Chondrocyte (in vitro differentiated cells): ENCODE measurements around the gene TEKT5. TPM values are rescaled to one million over a fixed set of nuclear protein-coding genes. Genes with fewer than 3 reads are reported as not detected.

Experiments used
- DNase-seq: peaks from one replicate; pipeline ENCODE4 v3.0.0; 2021; ENCODE audit warnings: mixed read lengths, low spot score
- H3K27ac Mint-ChIP-seq: one replicate; pipeline ENCODE4 v1.8.0; 2021; ENCODE audit warnings: mild to moderate bottlenecking, moderate library complexity, mixed read lengths; ENCODE audit not compliant: unreplicated experiment
- H3K27me3 Mint-ChIP-seq: 2 replicates; pipeline ENCODE4 v1.8.0; 2021; ENCODE audit warnings: low read depth, mixed read lengths
- H3K36me3 Mint-ChIP-seq: 2 replicates; pipeline ENCODE4 v1.8.0; 2021; ENCODE audit warnings: low read depth, mixed read lengths
- H3K4me1 Mint-ChIP-seq: 2 replicates; pipeline ENCODE4 v1.8.0; 2021; ENCODE audit warnings: low read depth, mild to moderate bottlenecking, mixed read lengths
- H3K4me3 Mint-ChIP-seq: one replicate; pipeline ENCODE4 v1.8.0; 2021; ENCODE audit warnings: mild to moderate bottlenecking, moderate library complexity, mixed read lengths; ENCODE audit not compliant: unreplicated experiment
- H3K9me3 Mint-ChIP-seq: 2 replicates; pipeline ENCODE4 v1.8.0; 2021; ENCODE audit warnings: low read depth, mixed read lengths
- total RNA-seq: library from RNA; stranded (reverse); gene quantifications from 3 replicates; pipeline ENCODE4 v1.2.1, GENCODE V29; 2021
- TF ChIP-seq, protein P1 (sequence below): fragments of 200-600 bp; sonication (generic); IDR thresholded peaks from 2 replicates; pipeline ENCODE4 v1.5.0; 2021; ENCODE audit warnings: antibody characterized with exemption, mild to moderate bottlenecking, moderate library complexity

TEKT5 gene
- total RNA-seq, 1 donor from 2014 or later = not detected

GRCh38 chr16:10609402-10609774 lies 85.3 kb downstream of the TEKT5 start:
- no peak overlapping the region for H3K4me3 Mint-ChIP-seq

DNA sequence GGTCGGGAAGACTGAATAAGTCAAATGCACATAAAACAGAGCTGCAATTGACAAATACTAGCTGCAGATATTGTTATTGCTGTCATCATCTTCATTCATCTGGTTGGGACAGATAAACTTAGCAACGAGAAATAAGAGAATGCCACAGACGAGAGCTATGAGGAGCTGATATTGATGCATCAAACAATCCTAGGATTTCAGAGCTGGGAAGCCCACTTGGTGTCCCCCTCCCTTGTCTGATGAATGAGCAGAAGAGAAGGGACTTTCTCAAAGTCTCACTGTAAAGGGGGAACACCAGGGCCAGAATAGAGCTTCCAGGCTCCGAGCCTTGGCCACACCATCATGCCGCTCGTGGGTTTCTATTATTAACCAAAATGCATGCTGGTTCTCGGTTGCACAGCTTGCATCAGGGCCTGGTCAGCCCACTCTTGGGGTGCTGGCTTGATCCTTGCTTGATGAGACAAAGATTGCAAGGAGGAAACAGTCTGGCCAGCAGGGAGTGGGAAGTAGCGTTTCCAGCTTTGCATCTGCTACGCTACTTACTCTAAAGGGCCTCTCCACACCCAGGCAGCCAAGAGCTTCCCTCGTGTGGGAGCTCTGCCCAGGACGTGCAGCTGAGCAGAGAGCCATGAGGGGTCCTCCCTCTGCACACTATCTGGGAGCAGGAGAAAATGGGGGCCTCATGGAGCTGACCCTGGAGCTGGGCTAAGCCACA lies 85.9 kb downstream of the TEKT5 start:
- H3K27ac Mint-ChIP-seq = no peak overlapping the region
- DNase-seq = no peak
- peaks cover 17% of the 10 kb centered on the region for H3K27me3 Mint-ChIP-seq
- H3K4me1 Mint-ChIP-seq = peaks cover 3% of the 10 kb centered on the region
- no peaks in the 10 kb centered on the region for H3K36me3 Mint-ChIP-seq
- TF ChIP-seq, protein P1, sequence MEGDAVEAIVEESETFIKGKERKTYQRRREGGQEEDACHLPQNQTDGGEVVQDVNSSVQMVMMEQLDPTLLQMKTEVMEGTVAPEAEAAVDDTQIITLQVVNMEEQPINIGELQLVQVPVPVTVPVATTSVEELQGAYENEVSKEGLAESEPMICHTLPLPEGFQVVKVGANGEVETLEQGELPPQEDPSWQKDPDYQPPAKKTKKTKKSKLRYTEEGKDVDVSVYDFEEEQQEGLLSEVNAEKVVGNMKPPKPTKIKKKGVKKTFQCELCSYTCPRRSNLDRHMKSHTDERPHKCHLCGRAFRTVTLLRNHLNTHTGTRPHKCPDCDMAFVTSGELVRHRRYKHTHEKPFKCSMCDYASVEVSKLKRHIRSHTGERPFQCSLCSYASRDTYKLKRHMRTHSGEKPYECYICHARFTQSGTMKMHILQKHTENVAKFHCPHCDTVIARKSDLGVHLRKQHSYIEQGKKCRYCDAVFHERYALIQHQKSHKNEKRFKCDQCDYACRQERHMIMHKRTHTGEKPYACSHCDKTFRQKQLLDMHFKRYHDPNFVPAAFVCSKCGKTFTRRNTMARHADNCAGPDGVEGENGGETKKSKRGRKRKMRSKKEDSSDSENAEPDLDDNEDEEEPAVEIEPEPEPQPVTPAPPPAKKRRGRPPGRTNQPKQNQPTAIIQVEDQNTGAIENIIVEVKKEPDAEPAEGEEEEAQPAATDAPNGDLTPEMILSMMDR = no peak
- no peak overlapping the region for H3K4me3 Mint-ChIP-seq
- H3K9me3 Mint-ChIP-seq = peaks cover 1% of the 10 kb centered on the region

More at GRCh38 chr16:10609402-10609774, 85.3 kb downstream of the TEKT5 start:
- TF ChIP-seq, protein P1 = no peak
- no peaks in the 10 kb centered on the region for H3K36me3 Mint-ChIP-seq
- H3K27ac Mint-ChIP-seq = no peak overlapping the region
- no peak for DNase-seq
- H3K27me3 Mint-ChIP-seq = peaks cover 19% of the 10 kb centered on the region
- H3K4me1 Mint-ChIP-seq = peaks cover 3% of the 10 kb centered on the region
- H3K9me3 Mint-ChIP-seq = no peaks in the 10 kb centered on the region

GRCh38 chr16:10607157-10607556 lies 87.6 kb downstream of the TEKT5 start:
- H3K4me1 Mint-ChIP-seq = peaks cover 3% of the 10 kb centered on the region

GRCh38 chr16:10606607-10607006 lies 88.1 kb downstream of the TEKT5 start:
- peaks cover 4% of the 10 kb centered on the region for H3K9me3 Mint-ChIP-seq
- H3K4me3 Mint-ChIP-seq = no peak overlapping the region

More at GRCh38 chr16:10607157-10607556, 87.6 kb downstream of the TEKT5 start:
- Mint-ChIP-seq H3K36me3 (no peaks in the 10 kb centered on the region), H3K4me3 (no peak overlapping the region), H3K9me3 (peaks cover 4% of the 10 kb centered on the region), H3K27me3 (peaks cover 24% of the 10 kb centered on the region), H3K27ac (no peak overlapping the region)
- no peak for DNase-seq
- TF ChIP-seq, protein P1 = no peak

GRCh38 chr16:10605636-10606035 lies 89.1 kb downstream of the TEKT5 start:
- no peak overlapping the region for H3K4me3 Mint-ChIP-seq

More at GRCh38 chr16:10606607-10607006, 88.1 kb downstream of the TEKT5 start:
- no peak for DNase-seq
- H3K27ac Mint-ChIP-seq = no peak overlapping the region
- H3K27me3 Mint-ChIP-seq = peaks cover 23% of the 10 kb centered on the region
- H3K36me3 Mint-ChIP-seq = no peaks in the 10 kb centered on the region
- peaks cover 3% of the 10 kb centered on the region for H3K4me1 Mint-ChIP-seq
- TF ChIP-seq, protein P1 = no peak

More at GRCh38 chr16:10605636-10606035, 89.1 kb downstream of the TEKT5 start:
- Mint-ChIP-seq H3K27me3 (peaks cover 23% of the 10 kb centered on the region), H3K4me1 (peaks cover 3% of the 10 kb centered on the region), H3K9me3 (peaks cover 4% of the 10 kb centered on the region), H3K27ac (no peak overlapping the region), H3K36me3 (no peaks in the 10 kb centered on the region)
- no peak for DNase-seq
- TF ChIP-seq, protein P1 = no peak
